Measurements from ENCODE around the gene BAZ1B.
A peak's percentile ranks its signal among the peaks of the same experiment; 100 is the strongest.
"Not testable (repeated sequence)": the region's sequence is repeated elsewhere in the genome, so short reads cannot be mapped to it uniquely, and the experiment has no call there.

Gene BAZ1B

DNA sequence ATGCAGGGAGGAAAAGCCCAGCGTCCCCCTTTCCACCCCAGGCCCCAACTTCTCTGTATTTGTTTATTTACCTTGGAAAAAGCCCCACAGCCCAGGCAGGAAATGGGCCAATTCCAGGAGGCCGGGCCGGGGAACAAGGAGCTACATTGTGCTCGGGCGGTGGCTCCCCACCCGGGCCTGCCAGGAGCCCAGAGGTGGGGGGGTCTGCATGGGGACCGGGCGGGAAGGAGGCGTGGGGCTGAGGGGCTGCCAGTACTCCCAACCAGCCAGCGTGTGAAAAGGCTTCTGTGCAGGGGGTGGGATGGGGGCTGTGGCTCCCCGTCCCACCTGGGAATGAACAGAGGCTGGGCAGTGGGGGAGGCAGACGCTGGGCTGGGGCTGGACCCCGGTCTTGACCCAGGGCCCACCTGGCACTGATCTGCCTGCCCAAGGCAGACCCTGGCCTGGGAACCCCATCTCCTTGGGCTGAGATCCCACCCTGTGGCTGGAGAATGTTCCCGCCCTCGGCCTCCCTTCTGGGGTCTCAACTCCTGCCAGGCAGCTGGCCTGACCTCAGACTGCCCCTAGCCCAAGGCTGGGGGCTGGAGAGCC lies 111.5 kb downstream of the BAZ1B start:
- H3K9me3 ChIP-seq (ENCODE audit: control insufficient read depth in 2 of 2, low read length in 2 of 2); H3K27me3 ChIP-seq (ENCODE audit: control insufficient read depth in 2 of 2, insufficient read depth in 2 of 2, low read length in 2 of 2); H3K4me3 ChIP-seq (ENCODE audit: low read length in 2 of 2); H3K36me3 ChIP-seq (ENCODE audit: control insufficient read depth in 2 of 2, insufficient read depth in 2 of 2, low read length in 2 of 2); H3K27ac ChIP-seq (ENCODE audit: low read depth in 2 of 2, low read length in 2 of 2); H3K9ac ChIP-seq (ENCODE audit: low read depth in 1 of 2, low read length in 2 of 2); H3K4me1 ChIP-seq (ENCODE audit: control insufficient read depth in 2 of 2, insufficient read depth in 2 of 2, low read length in 2 of 2): not testable (repeated sequence)

DNA sequence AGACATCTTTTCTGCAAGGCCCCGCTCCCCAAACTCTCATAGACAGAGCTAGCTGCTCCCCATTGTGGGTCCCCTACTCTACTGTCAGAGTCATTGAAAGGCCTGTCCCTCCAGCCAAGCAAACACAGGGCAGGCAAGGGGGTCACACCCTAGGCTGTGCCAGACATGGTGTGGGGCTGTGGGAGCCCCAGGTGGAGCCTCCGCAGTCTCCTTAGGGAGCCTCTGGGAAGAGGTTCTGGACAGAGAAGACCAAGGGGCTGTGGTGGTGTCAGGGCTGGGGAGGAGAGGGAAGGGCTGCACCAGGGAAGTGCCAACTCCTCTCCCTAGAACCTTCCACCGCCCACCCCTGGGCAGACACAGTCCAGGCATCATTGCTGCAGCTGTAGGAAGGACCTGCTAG lies 117.2 kb downstream of the BAZ1B start:
- H3K9ac ChIP-seq (ENCODE audit: low read depth in 1 of 2, low read length in 2 of 2); H3K4me3 ChIP-seq (ENCODE audit: low read length in 2 of 2); H3K27me3 ChIP-seq (ENCODE audit: control insufficient read depth in 2 of 2, insufficient read depth in 2 of 2, low read length in 2 of 2); H3K9me3 ChIP-seq (ENCODE audit: control insufficient read depth in 2 of 2, low read length in 2 of 2); H3K27ac ChIP-seq (ENCODE audit: low read depth in 2 of 2, low read length in 2 of 2); H3K4me1 ChIP-seq (ENCODE audit: control insufficient read depth in 2 of 2, insufficient read depth in 2 of 2, low read length in 2 of 2); H3K36me3 ChIP-seq (ENCODE audit: control insufficient read depth in 2 of 2, insufficient read depth in 2 of 2, low read length in 2 of 2): not testable (repeated sequence)

DNA sequence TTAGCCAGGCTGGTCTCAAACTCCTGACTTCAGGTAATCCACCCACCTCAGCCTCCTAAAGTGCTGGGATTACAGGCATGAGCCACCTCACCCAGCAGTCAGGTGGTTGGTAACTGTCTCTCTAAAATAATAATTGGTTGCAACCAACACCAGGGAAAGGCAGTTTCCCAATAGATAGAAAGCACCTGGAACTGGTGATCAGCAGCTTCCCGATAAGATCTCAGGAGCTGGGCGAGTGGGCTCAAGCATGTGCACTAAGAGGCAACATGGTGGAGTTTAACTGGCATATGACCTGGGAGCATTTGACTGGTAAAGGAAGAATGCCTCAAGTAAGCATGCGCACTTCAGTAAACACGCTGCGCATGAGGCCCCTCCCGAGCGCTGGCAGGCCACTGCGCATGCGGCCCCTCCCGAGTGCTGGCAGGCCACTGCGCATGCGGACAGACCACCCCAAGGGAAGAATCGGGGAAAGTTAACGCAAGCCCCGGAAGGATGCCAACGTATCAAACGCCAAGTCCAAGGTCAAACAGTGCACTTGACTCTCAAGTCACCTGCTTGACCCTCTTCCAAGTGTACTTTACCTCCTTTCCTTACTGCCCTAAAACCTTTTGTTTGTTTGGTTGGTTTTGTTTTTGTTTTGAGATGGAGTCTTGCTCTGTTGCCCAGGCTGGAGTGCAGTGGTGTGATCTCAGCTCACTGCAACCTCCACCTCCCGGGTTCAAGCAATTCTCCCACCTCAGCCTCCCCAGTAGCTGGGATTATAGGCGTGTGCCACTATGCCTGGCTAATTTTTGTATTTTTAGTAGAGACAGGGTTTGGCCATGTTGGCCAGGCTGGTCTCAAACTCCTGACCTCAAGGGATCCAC lies 122.7 kb downstream of the BAZ1B start:
- peak overlapping the region in 1 of 2 donors; percentile 62 for H3K4me3 ChIP-seq (ENCODE audit: low read length in 2 of 2)
- H3K4me1 ChIP-seq (ENCODE audit: control insufficient read depth in 2 of 2, insufficient read depth in 2 of 2, low read length in 2 of 2); H3K36me3 ChIP-seq (ENCODE audit: control insufficient read depth in 2 of 2, insufficient read depth in 2 of 2, low read length in 2 of 2); H3K27me3 ChIP-seq (ENCODE audit: control insufficient read depth in 2 of 2, insufficient read depth in 2 of 2, low read length in 2 of 2); H3K9ac ChIP-seq (ENCODE audit: low read depth in 1 of 2, low read length in 2 of 2); H3K27ac ChIP-seq (ENCODE audit: low read depth in 2 of 2, low read length in 2 of 2); H3K9me3 ChIP-seq (ENCODE audit: control insufficient read depth in 2 of 2, low read length in 2 of 2): not testable (repeated sequence)

DNA sequence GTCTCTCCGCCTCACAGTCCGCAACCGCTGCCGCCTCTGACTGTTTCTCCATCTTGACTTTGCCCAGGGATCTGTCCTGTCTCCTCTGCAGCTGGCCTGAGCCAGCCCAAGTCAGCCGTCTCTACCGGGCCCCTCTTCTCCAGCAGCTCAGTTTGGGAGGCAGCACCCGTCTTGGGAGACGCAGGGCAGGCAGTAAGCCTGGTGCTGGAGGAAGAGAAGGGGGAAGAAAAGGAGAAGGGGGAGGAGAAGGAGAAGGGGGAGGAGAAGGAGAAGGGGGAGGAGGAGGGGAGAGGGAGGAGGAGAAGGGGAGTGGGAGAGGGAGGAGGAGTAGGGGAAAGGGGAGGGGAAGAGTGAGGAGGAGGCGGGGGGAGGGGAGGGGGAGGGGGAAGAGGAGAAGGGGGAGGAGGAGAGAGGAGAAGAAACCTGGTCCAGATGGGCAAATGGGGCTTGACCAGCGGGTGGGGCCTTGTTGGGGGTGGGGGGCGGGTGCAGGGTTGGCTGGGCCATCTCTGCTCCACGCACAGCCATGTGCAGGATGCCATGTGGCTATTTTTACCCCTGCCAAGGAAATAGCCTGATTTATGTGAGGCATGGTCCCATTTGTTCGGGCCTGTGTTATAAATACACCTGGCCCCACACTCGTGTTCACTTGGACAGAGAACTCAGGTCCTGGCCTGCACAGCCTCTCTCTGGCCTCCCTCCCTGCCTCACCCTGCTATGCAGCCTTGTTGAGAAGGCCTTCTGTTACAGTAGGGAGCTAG lies 124.4 kb downstream of the BAZ1B start:
- H3K9me3 ChIP-seq (ENCODE audit: control insufficient read depth in 2 of 2, low read length in 2 of 2), result no peaks in the 10 kb centered on the region
- H3K9ac ChIP-seq (ENCODE audit: low read depth in 1 of 2, low read length in 2 of 2), result no peak overlapping the region
- no peak overlapping the region for H3K4me3 ChIP-seq (ENCODE audit: low read length in 2 of 2)
- H3K27ac ChIP-seq (ENCODE audit: low read depth in 2 of 2, low read length in 2 of 2), result no peak overlapping the region
- no peaks in the 10 kb centered on the region for H3K4me1 ChIP-seq (ENCODE audit: control insufficient read depth in 2 of 2, insufficient read depth in 2 of 2, low read length in 2 of 2)
- H3K36me3 ChIP-seq (ENCODE audit: control insufficient read depth in 2 of 2, insufficient read depth in 2 of 2, low read length in 2 of 2), result no peaks in the 10 kb centered on the region
- no peaks in the 10 kb centered on the region for H3K27me3 ChIP-seq (ENCODE audit: control insufficient read depth in 2 of 2, insufficient read depth in 2 of 2, low read length in 2 of 2)

DNA sequence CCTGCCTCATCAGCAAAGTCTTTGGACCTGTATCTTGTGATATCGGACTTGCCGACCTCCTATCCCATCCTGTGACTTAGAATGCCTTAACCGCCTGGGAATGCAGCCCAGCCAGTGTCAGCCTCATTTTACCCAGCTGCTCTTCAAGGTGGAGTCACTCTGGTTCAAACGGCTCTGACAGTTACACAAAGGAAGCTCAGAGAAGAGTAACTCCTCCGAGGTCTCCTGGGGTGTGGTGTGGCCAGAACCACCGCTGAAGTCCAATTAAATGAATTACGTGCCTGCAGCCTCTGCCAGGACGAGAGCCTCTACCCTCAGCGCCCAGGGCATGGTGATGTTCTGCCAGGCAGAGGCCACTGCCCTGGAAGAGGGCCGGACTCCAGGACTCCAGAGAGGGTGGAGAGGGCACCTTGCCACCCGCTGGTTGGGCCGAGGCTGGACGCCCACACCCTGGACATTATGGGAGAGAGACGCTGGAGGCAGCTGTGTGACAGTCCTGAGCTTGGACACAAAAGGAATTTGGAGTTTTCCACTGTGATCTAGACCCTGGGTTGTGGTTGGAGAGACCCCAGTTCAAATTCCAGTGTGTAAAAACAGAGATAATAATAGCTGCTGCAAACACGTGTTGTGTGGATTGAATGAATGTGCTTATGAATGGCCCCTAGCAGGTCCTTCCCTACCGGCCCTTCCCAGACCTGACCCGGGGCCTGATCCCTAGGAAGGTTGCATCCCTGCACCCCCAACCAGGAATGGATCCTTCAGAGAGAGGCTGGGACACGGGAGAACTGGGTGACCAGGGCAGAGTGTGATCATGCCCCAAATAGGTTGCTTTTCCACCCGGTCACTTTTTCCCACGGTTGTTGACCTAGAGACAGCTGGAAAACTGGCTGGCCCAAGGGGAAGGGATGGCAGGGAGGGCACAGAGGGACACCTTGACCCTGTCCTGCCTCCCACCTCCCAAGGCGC lies 126.3 kb downstream of the BAZ1B start:
- Histone ChIP-seq H3K9ac (ENCODE audit: low read depth in 1 of 2, low read length in 2 of 2) (no peak overlapping the region), H3K9me3 (ENCODE audit: control insufficient read depth in 2 of 2, low read length in 2 of 2) (no peaks in the 10 kb centered on the region), H3K36me3 (ENCODE audit: control insufficient read depth in 2 of 2, insufficient read depth in 2 of 2, low read length in 2 of 2) (no peaks in the 10 kb centered on the region), H3K4me1 (ENCODE audit: control insufficient read depth in 2 of 2, insufficient read depth in 2 of 2, low read length in 2 of 2) (no peaks in the 10 kb centered on the region), H3K27me3 (ENCODE audit: control insufficient read depth in 2 of 2, insufficient read depth in 2 of 2, low read length in 2 of 2) (no peaks in the 10 kb centered on the region), H3K27ac (ENCODE audit: low read depth in 2 of 2, low read length in 2 of 2) (no peak overlapping the region), H3K4me3 (ENCODE audit: low read length in 2 of 2) (no peak overlapping the region)

DNA sequence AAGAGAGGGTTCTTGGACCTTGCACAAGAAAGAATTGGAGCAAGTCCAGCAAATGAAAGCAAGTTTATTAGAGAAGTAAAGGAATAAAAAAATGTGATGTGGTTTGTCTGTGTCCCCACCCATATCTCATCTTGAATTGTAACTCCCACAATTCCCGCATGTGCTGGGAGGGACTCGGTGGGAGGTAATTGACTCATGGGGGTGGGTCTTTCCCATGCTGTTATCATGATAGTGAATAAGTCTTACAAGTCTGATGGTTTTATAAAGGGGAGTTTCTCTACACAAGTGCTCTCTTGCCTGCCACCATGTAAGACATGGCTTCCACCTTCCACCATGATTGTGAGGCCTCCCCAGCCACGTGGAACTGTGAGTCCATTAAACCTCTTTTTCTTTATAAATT lies 127.7 kb downstream of the BAZ1B start:
- H3K4me3 ChIP-seq (ENCODE audit: low read length in 2 of 2), result no peak overlapping the region
- no peaks in the 10 kb centered on the region for H3K4me1 ChIP-seq (ENCODE audit: control insufficient read depth in 2 of 2, insufficient read depth in 2 of 2, low read length in 2 of 2)
- no peak overlapping the region for H3K27ac ChIP-seq (ENCODE audit: low read depth in 2 of 2, low read length in 2 of 2)
- H3K36me3 ChIP-seq (ENCODE audit: control insufficient read depth in 2 of 2, insufficient read depth in 2 of 2, low read length in 2 of 2), result no peaks in the 10 kb centered on the region
- no peaks in the 10 kb centered on the region for H3K9me3 ChIP-seq (ENCODE audit: control insufficient read depth in 2 of 2, low read length in 2 of 2)
- H3K27me3 ChIP-seq (ENCODE audit: control insufficient read depth in 2 of 2, insufficient read depth in 2 of 2, low read length in 2 of 2), result no peaks in the 10 kb centered on the region
- no peak overlapping the region for H3K9ac ChIP-seq (ENCODE audit: low read depth in 1 of 2, low read length in 2 of 2)

DNA sequence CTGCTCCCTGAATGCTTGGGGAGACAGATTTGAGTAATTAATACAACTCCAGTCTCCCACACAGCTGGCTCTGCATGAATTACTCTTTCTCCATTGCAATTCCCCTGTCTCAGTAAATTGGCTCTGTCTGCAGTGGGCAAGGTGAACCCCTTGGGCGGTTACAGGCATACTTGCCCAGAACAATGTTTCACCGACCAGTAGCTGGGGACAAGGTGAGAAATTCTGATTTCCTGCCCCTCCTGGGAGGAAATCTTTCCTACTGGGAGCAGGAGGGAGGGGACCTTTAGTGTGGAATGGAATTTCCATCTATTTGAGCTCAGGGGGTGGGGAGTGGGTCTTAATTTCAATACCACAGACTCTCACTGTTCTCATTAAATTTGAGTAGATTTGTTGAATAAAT lies 130.7 kb downstream of the BAZ1B start:
- peaks cover 0 to 2% of the 10 kb centered on the region in 2 donors for H3K9me3 ChIP-seq (ENCODE audit: control insufficient read depth in 2 of 2, low read length in 2 of 2)

More for the DNA sequence above, 130.7 kb downstream of the BAZ1B start:
- Histone ChIP-seq H3K4me1 (ENCODE audit: control insufficient read depth in 2 of 2, insufficient read depth in 2 of 2, low read length in 2 of 2) (no peaks in the 10 kb centered on the region), H3K36me3 (ENCODE audit: control insufficient read depth in 2 of 2, insufficient read depth in 2 of 2, low read length in 2 of 2) (no peaks in the 10 kb centered on the region), H3K27ac (ENCODE audit: low read depth in 2 of 2, low read length in 2 of 2) (no peak overlapping the region), H3K9ac (ENCODE audit: low read depth in 1 of 2, low read length in 2 of 2) (no peak overlapping the region), H3K27me3 (ENCODE audit: control insufficient read depth in 2 of 2, insufficient read depth in 2 of 2, low read length in 2 of 2) (no peaks in the 10 kb centered on the region), H3K4me3 (ENCODE audit: low read length in 2 of 2) (no peak overlapping the region)
